H1 (cell line): ENCODE results near the gene TMEM79. TPM values are rescaled to one million over a fixed set of nuclear protein-coding genes. Genes with fewer than 3 reads are reported as not detected.
A peak's percentile ranks its signal among the peaks of the same experiment; 100 is the strongest.

Experiments used
- ASH2L ChIP-seq: fragments of 200-600, 300-600 bp; sonication (generic); IDR thresholded peaks from one replicate; pipeline ENCODE4 v1.7.1; 2017; ENCODE audit warnings: low read length
- BCL11A ChIP-seq, 2 experiments: IDR thresholded peaks; one replicate each; pipeline ENCODE4 v1.6.1; 2011; ENCODE audit warnings: low read depth in 2 of 2, low read length in 2 of 2, mild to moderate bottlenecking in 2 of 2
- POU5F1 ChIP-seq: IDR thresholded peaks from 2 replicates; pipeline ENCODE4 v1.6.1; 2011; ENCODE audit warnings: low read depth, mild to moderate bottlenecking, low read length, moderate library complexity
- RFX5 ChIP-seq: IDR thresholded peaks from 2 replicates; pipeline ENCODE4 v1.6.1; 2011; ENCODE audit warnings: low read depth, low read length, improper control_type of control experiment, borderline replicate concordance
- SIN3A ChIP-seq, 2 experiments: IDR thresholded peaks in 1 of 2; conservative IDR thresholded peaks in 1 of 2; 2 replicates each; pipeline ENCODE4 v1.6.1; 2011 to 2012; ENCODE audit warnings: low read length in 2 of 2, improper control_type of control experiment in 1 of 2, low read depth in 1 of 2, mild to moderate bottlenecking in 1 of 2
- SIX5 ChIP-seq: IDR thresholded peaks from 2 replicates; pipeline ENCODE4 v1.6.1; 2011; ENCODE audit warnings: mild to moderate bottlenecking, low read depth, low read length
- SP4 ChIP-seq: IDR thresholded peaks from 2 replicates; pipeline ENCODE4 v1.6.1; 2012; ENCODE audit warnings: low read length, inconsistent platforms
- TAF1 ChIP-seq: IDR thresholded peaks from 2 replicates; pipeline ENCODE4 v1.6.1; 2011; ENCODE audit warnings: mild to moderate bottlenecking, low read depth, low read length
- TAF7 ChIP-seq: optimal IDR thresholded peaks from 2 replicates; pipeline ENCODE3; 2011; ENCODE audit warnings: low read depth, mild to moderate bottlenecking, inconsistent platforms, low read length, moderate library complexity, borderline replicate concordance
- TBP ChIP-seq: IDR thresholded peaks from 2 replicates; pipeline ENCODE4 v1.6.1; 2011; ENCODE audit warnings: low read depth, low read length, improper control_type of control experiment
- TEAD4 ChIP-seq: IDR thresholded peaks from 2 replicates; pipeline ENCODE4 v1.6.1; 2012; ENCODE audit warnings: low read depth, low read length, inconsistent platforms, mixed read lengths
- polyA plus RNA-seq, 7 experiments: library from polyadenylated mRNA; depleted of rRNA in 3 of 7; stranded (reverse) in 5 of 7; unstranded in 2 of 7; fragments of >200 nt in 5 of 7; fragments of 200-250 nt in 2 of 7; gene quantifications; 1 replicate in 5 of 7; 2 replicates in 1 of 7; 4 replicates in 1 of 7; pipeline versions ENCODE4 v1.2.1 to v1.2.3, GENCODE V29; 2011 to 2013; ENCODE audit warnings: missing spikeins in 2 of 7, mixed read lengths in 2 of 7
- total RNA-seq: library from RNA; stranded (reverse); fragmentation: NEBNext Ultra II Directional; extraction: Animal tissue kit (Norgen Biotek cat#: 25700); gene quantifications from 2 replicates; pipeline ENCODE4 v1.2.1, GENCODE V29; 2021
- TF ChIP-seq, protein P1 (sequence below): fragments of 300-600 bp; sonication (generic); IDR thresholded peaks from 2 replicates; pipeline ENCODE4 v1.7.1; 2012; ENCODE audit warnings: low read length, moderate library complexity, mild to moderate bottlenecking, inconsistent platforms; ENCODE audit not compliant: insufficient replicate concordance

The TMEM79 gene
- total and polyA plus RNA-seq, 2 of the 8 experiments (the other 6 are each of a cell fraction or from before 2014, with no cell fraction given): 2.1 to 2.3 TPM

DNA sequence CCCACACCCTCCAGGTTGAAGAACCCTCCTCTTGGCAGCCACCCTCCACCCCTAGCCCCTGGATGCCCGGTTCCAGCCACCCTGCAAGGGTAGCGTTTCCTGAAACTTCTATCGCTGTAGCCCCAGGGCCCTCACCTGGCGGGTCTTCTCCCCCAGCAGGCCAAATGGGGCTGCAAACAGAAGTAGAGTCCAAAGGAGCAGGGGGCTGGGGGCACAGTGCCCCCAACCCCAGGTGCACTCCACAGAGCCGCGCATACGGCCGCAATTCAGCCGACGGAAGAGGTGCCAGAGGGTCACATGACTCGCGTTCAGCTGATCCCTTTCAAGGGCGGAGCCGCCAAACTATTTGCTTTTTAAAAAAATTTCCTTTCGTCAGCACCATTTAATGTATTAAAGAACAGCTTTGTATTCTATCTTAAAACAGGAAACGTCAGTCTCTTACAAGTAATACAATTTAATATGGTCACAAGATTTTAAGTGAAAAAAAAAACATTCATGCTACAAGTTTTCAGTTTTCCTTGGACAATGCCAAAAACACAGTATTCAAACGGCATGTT, 11.3 kb downstream of the TMEM79 start, which contains the start of gene GLMP (continued):
- TF ChIP-seq, protein P1, sequence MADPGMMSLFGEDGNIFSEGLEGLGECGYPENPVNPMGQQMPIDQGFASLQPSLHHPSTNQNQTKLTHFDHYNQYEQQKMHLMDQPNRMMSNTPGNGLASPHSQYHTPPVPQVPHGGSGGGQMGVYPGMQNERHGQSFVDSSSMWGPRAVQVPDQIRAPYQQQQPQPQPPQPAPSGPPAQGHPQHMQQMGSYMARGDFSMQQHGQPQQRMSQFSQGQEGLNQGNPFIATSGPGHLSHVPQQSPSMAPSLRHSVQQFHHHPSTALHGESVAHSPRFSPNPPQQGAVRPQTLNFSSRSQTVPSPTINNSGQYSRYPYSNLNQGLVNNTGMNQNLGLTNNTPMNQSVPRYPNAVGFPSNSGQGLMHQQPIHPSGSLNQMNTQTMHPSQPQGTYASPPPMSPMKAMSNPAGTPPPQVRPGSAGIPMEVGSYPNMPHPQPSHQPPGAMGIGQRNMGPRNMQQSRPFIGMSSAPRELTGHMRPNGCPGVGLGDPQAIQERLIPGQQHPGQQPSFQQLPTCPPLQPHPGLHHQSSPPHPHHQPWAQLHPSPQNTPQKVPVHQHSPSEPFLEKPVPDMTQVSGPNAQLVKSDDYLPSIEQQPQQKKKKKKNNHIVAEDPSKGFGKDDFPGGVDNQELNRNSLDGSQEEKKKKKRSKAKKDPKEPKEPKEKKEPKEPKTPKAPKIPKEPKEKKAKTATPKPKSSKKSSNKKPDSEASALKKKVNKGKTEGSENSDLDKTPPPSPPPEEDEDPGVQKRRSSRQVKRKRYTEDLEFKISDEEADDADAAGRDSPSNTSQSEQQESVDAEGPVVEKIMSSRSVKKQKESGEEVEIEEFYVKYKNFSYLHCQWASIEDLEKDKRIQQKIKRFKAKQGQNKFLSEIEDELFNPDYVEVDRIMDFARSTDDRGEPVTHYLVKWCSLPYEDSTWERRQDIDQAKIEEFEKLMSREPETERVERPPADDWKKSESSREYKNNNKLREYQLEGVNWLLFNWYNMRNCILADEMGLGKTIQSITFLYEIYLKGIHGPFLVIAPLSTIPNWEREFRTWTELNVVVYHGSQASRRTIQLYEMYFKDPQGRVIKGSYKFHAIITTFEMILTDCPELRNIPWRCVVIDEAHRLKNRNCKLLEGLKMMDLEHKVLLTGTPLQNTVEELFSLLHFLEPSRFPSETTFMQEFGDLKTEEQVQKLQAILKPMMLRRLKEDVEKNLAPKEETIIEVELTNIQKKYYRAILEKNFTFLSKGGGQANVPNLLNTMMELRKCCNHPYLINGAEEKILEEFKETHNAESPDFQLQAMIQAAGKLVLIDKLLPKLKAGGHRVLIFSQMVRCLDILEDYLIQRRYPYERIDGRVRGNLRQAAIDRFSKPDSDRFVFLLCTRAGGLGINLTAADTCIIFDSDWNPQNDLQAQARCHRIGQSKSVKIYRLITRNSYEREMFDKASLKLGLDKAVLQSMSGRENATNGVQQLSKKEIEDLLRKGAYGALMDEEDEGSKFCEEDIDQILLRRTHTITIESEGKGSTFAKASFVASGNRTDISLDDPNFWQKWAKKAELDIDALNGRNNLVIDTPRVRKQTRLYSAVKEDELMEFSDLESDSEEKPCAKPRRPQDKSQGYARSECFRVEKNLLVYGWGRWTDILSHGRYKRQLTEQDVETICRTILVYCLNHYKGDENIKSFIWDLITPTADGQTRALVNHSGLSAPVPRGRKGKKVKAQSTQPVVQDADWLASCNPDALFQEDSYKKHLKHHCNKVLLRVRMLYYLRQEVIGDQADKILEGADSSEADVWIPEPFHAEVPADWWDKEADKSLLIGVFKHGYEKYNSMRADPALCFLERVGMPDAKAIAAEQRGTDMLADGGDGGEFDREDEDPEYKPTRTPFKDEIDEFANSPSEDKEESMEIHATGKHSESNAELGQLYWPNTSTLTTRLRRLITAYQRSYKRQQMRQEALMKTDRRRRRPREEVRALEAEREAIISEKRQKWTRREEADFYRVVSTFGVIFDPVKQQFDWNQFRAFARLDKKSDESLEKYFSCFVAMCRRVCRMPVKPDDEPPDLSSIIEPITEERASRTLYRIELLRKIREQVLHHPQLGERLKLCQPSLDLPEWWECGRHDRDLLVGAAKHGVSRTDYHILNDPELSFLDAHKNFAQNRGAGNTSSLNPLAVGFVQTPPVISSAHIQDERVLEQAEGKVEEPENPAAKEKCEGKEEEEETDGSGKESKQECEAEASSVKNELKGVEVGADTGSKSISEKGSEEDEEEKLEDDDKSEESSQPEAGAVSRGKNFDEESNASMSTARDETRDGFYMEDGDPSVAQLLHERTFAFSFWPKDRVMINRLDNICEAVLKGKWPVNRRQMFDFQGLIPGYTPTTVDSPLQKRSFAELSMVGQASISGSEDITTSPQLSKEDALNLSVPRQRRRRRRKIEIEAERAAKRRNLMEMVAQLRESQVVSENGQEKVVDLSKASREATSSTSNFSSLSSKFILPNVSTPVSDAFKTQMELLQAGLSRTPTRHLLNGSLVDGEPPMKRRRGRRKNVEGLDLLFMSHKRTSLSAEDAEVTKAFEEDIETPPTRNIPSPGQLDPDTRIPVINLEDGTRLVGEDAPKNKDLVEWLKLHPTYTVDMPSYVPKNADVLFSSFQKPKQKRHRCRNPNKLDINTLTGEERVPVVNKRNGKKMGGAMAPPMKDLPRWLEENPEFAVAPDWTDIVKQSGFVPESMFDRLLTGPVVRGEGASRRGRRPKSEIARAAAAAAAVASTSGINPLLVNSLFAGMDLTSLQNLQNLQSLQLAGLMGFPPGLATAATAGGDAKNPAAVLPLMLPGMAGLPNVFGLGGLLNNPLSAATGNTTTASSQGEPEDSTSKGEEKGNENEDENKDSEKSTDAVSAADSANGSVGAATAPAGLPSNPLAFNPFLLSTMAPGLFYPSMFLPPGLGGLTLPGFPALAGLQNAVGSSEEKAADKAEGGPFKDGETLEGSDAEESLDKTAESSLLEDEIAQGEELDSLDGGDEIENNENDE: no peak
- no peak for TF ChIP-seq TEAD4
- TF ChIP-seq BCL11A (IDR thresholded peaks at IDR 0.05; ENCODE audit: low read depth in 2 of 2, low read length in 2 of 2): no peak
- peak; percentile 65; the same call in 1 of the 2 replicates for TF ChIP-seq TAF1
- TF ChIP-seq SIN3A (conservative IDR thresholded peaks at IDR 0.05 in 1 of 2, IDR thresholded peaks at IDR 0.05 in 1 of 2; ENCODE audit: low read depth in 1 of 2, low read length in 2 of 2): peak; percentile 88 to 92; a peak in 2 of 4 replicates
- no peak; the same call in 1 of the 2 replicates for TF ChIP-seq TBP
- no peak for TF ChIP-seq TAF7
- TF ChIP-seq ASH2L: peak; percentile 49
- no peak for TF ChIP-seq SIX5
- peak; percentile 93; the same call in 1 of the 2 replicates for TF ChIP-seq SP4
- no peak for TF ChIP-seq RFX5
- no peak for TF ChIP-seq POU5F1
